Upper lobe of left lung (tissue), 4 donors: Measurements from ENCODE around the gene PDE4B.

Source experiments
- CTCF ChIP-seq, 6 experiments: fragments of 450-650 bp in 4 of 6; fragments of 200-600 bp in 2 of 6; sonication (generic) in 2 of 6; IDR thresholded peaks; one replicate each; pipeline ENCODE4 v1.5.1; 2016 to 2019; ENCODE audit warnings: antibody characterized with exemption in 6 of 6
- POLR2A ChIP-seq, 4 donors: fragments of 450-650 bp; IDR thresholded peaks; one replicate each; pipeline ENCODE4 v1.5.1; 2016 to 2017; ENCODE audit warnings: antibody characterized with exemption in 4 of 4, mild to moderate bottlenecking in 2 of 4

DNA sequence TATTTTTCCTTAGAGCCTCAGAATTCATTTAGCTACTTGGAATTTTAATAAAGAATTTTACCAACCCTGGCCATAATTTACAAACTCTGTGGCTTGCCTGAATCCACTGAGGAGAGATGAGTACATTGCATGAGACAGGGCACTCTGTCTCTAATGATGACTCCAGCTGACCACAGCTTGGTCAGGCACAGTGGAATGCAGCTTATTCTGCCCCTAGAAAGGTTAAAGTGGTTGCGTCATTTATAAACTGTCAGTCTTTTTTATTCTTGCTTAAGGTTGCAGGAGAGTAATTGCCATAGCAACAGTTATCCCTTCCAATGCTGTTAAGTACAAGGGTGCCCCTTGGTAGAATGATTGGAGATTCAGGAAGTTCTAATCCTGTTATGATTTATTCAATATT lies 28.3 kb downstream of the PDE4B start:
- TF ChIP-seq CTCF (IDR thresholded peaks at IDR 0.05) = no peak
- TF ChIP-seq POLR2A (IDR thresholded peaks at IDR 0.05) = no peak
